LNCaP clone FGC (cell line): ENCODE measurements around the gene AREG.

Experiments used
- DNase-seq: peaks from one replicate; pipeline ENCODE4 v3.0.0-alpha.2; 2011; ENCODE audit warnings: low read depth
- H3K4me3 ChIP-seq: 2 replicates; pipeline ENCODE4 v1.5.1; 2011; ENCODE audit warnings: mild to moderate bottlenecking, low read depth, low read length, control low read depth
- CTCF ChIP-seq: IDR thresholded peaks from 2 replicates; pipeline ENCODE4 v1.5.1; 2012; ENCODE audit warnings: mild to moderate bottlenecking; ENCODE audit not compliant: control insufficient read depth, insufficient read depth; ENCODE audit errors: extremely low read depth

Gene AREG

GRCh38 chr4:74415602-74416300, 29.2 kb upstream of the AREG start:
- no peak for DNase-seq
- no peak overlapping the region for H3K4me3 ChIP-seq
- no peak for TF ChIP-seq CTCF

- no peak overlapping the region for H3K4me3 ChIP-seq
Observed at GRCh38 chr4:74418063-74418670, 26.8 kb upstream of the AREG start.

GRCh38 chr4:74420863-74421262, 24.1 kb upstream of the AREG start:
- no peak overlapping the region for H3K4me3 ChIP-seq
- no peak for DNase-seq
- TF ChIP-seq CTCF, result no peak

More at GRCh38 chr4:74418063-74418670, 26.8 kb upstream of the AREG start:
- no peak for DNase-seq
- no peak for TF ChIP-seq CTCF

- H3K4me3 ChIP-seq, result no peak overlapping the region
- peak; percentile 23 for DNase-seq
- TF ChIP-seq CTCF, result no peak
Observed at GRCh38 chr4:74423104-74423503, 21.8 kb upstream of the AREG start.

- H3K4me3 ChIP-seq, result no peak overlapping the region
- TF ChIP-seq CTCF, result no peak
- no peak for DNase-seq
Observed at GRCh38 chr4:74424111-74424510, 20.8 kb upstream of the AREG start.

- no peak overlapping the region for H3K4me3 ChIP-seq
- no peak for DNase-seq
- no peak for TF ChIP-seq CTCF
Observed at GRCh38 chr4:74426101-74426500, 18.8 kb upstream of the AREG start.

GRCh38 chr4:74428276-74428675, 16.7 kb upstream of the AREG start:
- H3K4me3 ChIP-seq, result no peak overlapping the region
- DNase-seq, result no peak
- TF ChIP-seq CTCF, result no peak
